Measurements from ENCODE around the gene VTA1. TPM values are rescaled to one million over a fixed set of nuclear protein-coding genes. Genes with fewer than 3 reads are reported as not detected.

VTA1 gene
- total and polyA plus RNA-seq, 2 of the 8 experiments (the other 6 are each of a cell fraction or from before 2014, with no cell fraction given): 63.6 to 67.0 TPM

DNA sequence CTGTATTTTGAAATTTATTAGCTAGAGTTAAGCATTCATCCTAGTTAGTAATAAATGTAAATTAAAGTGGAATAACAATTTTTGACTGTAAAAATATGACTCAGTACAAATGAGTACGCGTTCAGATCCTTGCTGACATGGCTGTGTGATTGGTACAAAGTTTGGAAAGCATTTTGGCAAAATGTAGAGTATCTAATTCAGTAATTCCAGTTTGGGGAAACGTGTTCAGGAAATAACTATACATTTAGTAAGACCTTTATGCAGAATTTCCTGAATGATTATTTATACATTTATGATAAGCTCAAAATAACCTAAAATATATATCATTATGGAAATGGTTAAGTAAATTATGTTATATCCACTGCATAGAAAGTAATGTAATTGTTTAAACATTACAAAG lies 8.0 kb downstream of the VTA1 start (continued):
- TF ChIP-seq EZH2 (IDR thresholded peaks at IDR 0.05; ENCODE audit: low read depth, low read length, severe bottlenecking): no peak

Measured in H1 (cell line).